Mesothelial cell of epicardium (in vitro differentiated cells): ENCODE data around the gene NLN. TPM values are rescaled to one million over a fixed set of nuclear protein-coding genes. Genes with fewer than 3 reads are reported as not detected.

ENCODE experiments used
- DNase-seq, 2 experiments: peaks; one replicate each; pipeline ENCODE4 v3.0.0; 2021; ENCODE audit warnings: low spot score in 2 of 2; ENCODE audit not compliant: unreplicated experiment in 2 of 2
- H3K27ac Mint-ChIP-seq: 2 replicates; pipeline ENCODE4 v1.8.0; 2021; ENCODE audit warnings: mixed read lengths
- H3K27me3 Mint-ChIP-seq: 2 replicates; pipeline ENCODE4 v1.8.0; 2021; ENCODE audit warnings: low read depth, mixed read lengths
- H3K36me3 Mint-ChIP-seq: 2 replicates; pipeline ENCODE4 v1.8.0; 2021; ENCODE audit warnings: mixed read lengths
- H3K4me1 Mint-ChIP-seq: 2 replicates; pipeline ENCODE4 v1.8.0; 2021; ENCODE audit warnings: mixed read lengths
- H3K4me3 Mint-ChIP-seq: 2 replicates; pipeline ENCODE4 v1.8.0; 2021; ENCODE audit warnings: mild to moderate bottlenecking, moderate library complexity, mixed read lengths
- H3K9me3 Mint-ChIP-seq: 2 replicates; pipeline ENCODE4 v1.8.0; 2021; ENCODE audit warnings: mixed read lengths
- total RNA-seq: library from RNA; stranded (reverse); gene quantifications from 3 replicates; pipeline ENCODE4 v1.2.1, GENCODE V29; 2021
- TF ChIP-seq, protein P1 (sequence below): fragments of 200-600 bp; sonication (generic); IDR thresholded peaks from one replicate; pipeline ENCODE4 v1.5.0; 2021; ENCODE audit warnings: antibody characterized with exemption; ENCODE audit not compliant: unreplicated experiment

Gene NLN
- total RNA-seq, 1 donor from 2014 or later, result 42.8 TPM

DNA sequence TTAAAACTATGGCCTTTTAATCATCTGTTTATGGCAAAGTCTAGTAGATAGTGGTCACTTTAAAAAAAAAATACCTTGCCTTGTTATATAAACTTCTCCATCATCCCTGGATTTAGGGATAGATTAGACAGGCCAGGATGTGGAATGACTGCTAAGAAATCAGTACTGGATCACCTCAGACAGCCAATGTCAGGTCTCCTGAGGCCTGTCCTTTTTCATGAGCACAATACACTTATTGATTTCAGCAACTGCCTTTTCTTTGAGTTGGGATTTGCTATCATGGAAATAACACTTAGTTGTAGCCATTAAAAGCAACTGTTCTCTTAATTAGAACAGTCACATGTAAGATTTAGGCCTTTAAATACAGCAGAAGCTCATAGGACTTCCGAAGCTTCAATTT, 77.9 kb downstream of the NLN start:
- Mint-ChIP-seq H3K27ac (no peak overlapping the region), H3K4me3 (no peak overlapping the region), H3K9me3 (no peaks in the 10 kb centered on the region), H3K4me1 (no peaks in the 10 kb centered on the region), H3K36me3 (peaks cover 31% of the 10 kb centered on the region), H3K27me3 (no peaks in the 10 kb centered on the region)
- DNase-seq, result no peak
- TF ChIP-seq, protein P1, sequence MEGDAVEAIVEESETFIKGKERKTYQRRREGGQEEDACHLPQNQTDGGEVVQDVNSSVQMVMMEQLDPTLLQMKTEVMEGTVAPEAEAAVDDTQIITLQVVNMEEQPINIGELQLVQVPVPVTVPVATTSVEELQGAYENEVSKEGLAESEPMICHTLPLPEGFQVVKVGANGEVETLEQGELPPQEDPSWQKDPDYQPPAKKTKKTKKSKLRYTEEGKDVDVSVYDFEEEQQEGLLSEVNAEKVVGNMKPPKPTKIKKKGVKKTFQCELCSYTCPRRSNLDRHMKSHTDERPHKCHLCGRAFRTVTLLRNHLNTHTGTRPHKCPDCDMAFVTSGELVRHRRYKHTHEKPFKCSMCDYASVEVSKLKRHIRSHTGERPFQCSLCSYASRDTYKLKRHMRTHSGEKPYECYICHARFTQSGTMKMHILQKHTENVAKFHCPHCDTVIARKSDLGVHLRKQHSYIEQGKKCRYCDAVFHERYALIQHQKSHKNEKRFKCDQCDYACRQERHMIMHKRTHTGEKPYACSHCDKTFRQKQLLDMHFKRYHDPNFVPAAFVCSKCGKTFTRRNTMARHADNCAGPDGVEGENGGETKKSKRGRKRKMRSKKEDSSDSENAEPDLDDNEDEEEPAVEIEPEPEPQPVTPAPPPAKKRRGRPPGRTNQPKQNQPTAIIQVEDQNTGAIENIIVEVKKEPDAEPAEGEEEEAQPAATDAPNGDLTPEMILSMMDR, result no peak

GRCh38 chr5:65800775-65801174, 78.8 kb downstream of the NLN start:
- no peak overlapping the region for H3K27ac Mint-ChIP-seq
- no peak for DNase-seq
- H3K4me1 Mint-ChIP-seq, result no peaks in the 10 kb centered on the region
- no peaks in the 10 kb centered on the region for H3K27me3 Mint-ChIP-seq
- TF ChIP-seq, protein P1, result no peak
- H3K4me3 Mint-ChIP-seq, result no peak overlapping the region
- H3K36me3 Mint-ChIP-seq, result peaks cover 39% of the 10 kb centered on the region
- H3K9me3 Mint-ChIP-seq, result peaks cover 8% of the 10 kb centered on the region

GRCh38 chr5:65801352-65801783, 79.4 kb downstream of the NLN start:
- no peak overlapping the region for H3K27ac Mint-ChIP-seq
- no peaks in the 10 kb centered on the region for H3K27me3 Mint-ChIP-seq
- TF ChIP-seq, protein P1, result no peak
- peaks cover 45% of the 10 kb centered on the region for H3K36me3 Mint-ChIP-seq
- H3K9me3 Mint-ChIP-seq, result peaks cover 9% of the 10 kb centered on the region
- no peak for DNase-seq
- H3K4me3 Mint-ChIP-seq, result no peak overlapping the region
- no peaks in the 10 kb centered on the region for H3K4me1 Mint-ChIP-seq

GRCh38 chr5:65802080-65802479, 80.1 kb downstream of the NLN start:
- Mint-ChIP-seq H3K9me3 (peaks cover 9% of the 10 kb centered on the region), H3K4me3 (no peak overlapping the region), H3K36me3 (peaks cover 44% of the 10 kb centered on the region), H3K27ac (no peak overlapping the region), H3K27me3 (no peaks in the 10 kb centered on the region), H3K4me1 (no peaks in the 10 kb centered on the region)
- TF ChIP-seq, protein P1, result no peak
- DNase-seq, result no peak

DNA sequence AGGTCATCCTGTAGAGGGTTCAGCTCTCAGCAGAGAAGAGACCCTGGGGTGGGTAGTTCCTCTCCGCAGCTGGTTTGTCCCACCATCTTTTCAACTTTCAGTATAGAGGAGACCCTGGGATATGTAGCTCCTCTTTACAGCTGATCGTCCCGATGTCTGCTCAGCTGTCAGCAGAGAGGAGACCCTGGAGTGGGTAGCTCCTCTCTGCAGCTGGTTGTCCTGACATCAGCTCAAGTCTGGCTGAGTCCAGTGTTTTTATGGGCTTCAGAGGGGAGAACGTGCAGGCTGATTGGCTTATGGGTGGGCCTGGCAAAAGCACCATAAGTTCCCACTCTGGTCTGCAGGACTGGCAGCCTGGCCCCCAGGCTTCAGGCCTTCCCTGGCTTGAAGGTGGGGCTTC, 80.8 kb downstream of the NLN start:
- Mint-ChIP-seq H3K27ac (no peak overlapping the region), H3K4me1 (no peaks in the 10 kb centered on the region), H3K4me3 (no peak overlapping the region), H3K9me3 (peaks cover 9% of the 10 kb centered on the region), H3K36me3 (peaks cover 41% of the 10 kb centered on the region), H3K27me3 (no peaks in the 10 kb centered on the region)
- TF ChIP-seq, protein P1, result no peak
- DNase-seq, result no peak

DNA sequence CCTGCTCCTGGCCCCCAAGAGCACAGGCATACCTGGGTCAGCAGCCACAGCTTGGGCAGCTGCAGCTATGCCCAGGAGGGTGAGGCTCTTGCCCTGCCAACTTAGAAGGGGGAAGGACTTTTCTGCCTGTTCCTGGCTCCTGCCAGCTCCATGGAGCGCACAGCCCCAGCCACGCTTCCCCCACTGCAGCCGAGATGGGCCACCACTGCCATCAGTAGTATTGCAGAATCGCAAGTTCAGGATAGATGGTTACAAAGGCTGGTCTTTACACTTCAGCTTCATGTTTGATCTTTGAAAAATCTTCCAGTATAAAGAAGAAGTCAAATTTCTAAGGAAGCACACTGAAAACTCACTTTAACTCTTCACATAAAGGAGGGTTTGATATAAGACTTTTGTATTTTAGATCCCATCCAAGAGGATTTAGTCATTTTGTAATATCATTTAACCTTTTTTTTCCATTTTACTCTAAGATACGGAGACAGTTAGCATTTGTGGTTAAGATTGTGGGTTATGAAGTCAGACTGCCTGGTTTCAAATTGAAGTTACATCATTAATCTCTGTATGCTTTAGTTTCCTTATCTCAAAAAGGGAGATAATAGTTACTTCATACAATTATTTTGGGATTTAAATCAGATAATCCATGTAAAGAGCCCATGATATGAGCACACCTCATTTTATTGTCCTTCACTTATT, 81.8 kb downstream of the NLN start:
- no peak overlapping the region for H3K4me3 Mint-ChIP-seq
- peaks cover 40% of the 10 kb centered on the region for H3K36me3 Mint-ChIP-seq
- no peak for DNase-seq
- H3K27me3 Mint-ChIP-seq, result no peaks in the 10 kb centered on the region
- H3K27ac Mint-ChIP-seq, result no peak overlapping the region
- H3K9me3 Mint-ChIP-seq, result peaks cover 9% of the 10 kb centered on the region
- TF ChIP-seq, protein P1, result no peak
- peaks cover 3% of the 10 kb centered on the region for H3K4me1 Mint-ChIP-seq
